Measurements from ENCODE around the gene WDR31.
"Not testable (repeated sequence)": the region's sequence is repeated elsewhere in the genome, so short reads cannot be mapped to it uniquely, and the experiment has no call there.

WDR31 gene

DNA sequence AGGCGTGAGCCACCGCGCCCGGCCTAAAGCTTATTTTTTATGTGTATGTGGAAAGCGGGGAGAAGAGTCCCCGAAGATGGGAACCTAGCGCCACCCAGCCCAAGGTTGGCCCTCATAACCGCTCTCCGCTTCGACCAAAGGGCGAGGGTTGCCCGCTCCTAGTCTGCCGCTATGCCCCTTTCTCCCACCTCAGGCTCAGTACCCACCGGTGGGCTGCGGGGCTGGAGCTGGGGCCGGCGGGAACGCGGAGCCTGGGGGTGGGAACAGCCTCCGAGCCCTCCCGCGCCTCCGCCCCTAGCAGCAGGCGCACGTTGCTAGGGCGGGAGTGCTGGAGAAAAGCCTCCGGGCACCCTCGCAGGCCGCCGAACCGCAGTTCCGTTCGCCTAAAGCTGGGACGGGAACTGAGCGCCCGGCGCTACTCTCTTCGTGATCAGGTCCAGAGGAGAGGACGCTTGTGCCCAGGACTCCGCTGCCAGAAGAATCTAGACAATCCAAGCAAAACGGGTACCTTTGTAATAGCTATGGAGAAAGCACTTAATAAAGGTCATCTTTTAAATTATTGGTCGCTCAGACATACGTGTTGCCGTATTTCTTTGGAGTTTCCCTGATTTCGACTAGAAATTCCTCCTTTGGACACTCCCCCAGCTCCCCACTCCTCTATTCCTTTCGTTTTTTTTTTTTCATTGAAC, at the start of gene WDR31:
Gene WDR31 (minus strand): TSS at position 265 of the 689 bp plus-strand sequence. CDS start 8,253 bp downstream, outside the sequence.
- DNase-seq = peak; percentile 24 to 84

DNA sequence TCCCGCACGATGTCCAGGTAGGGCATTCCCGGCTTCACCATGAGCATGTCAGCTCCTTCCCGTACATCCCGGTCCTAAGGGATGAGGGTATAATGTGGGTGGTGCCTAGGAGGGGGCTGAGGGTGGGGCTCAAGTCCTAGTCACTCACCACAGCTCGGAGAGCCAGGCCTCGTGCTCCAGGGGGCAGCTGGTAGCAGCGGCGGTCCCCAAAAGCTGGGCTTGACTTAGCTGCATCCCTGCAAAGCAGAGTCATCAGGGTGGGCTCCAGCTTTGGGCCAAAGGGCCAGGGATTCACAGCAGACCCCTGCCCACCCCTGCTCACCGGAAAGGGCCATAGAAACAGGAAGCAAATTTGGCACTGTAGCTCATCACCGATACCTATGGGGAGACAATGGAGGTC, 49.4 kb upstream of the WDR31 start:
- DNase-seq = no peak

DNA sequence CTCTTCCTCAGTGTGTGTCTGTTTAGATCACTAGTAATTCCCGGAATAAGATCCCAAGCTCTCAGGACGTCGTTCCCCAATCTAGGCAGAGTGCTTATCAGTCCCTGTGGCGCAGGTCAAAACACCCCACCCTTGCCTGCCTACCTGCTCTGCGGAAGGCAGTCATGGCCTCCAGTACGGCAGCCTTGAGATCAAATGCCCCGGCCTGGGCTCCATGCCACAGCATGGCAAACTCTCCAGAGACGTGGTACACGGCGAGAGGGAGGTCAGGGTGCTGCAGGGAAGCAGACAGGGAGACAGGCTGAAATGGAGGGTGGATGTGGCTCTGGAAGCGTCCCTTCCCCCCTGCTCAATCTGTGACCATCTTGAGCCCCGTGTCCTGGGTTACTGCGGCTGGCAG, 48.8 kb upstream of the WDR31 start:
- no peak for DNase-seq

DNA sequence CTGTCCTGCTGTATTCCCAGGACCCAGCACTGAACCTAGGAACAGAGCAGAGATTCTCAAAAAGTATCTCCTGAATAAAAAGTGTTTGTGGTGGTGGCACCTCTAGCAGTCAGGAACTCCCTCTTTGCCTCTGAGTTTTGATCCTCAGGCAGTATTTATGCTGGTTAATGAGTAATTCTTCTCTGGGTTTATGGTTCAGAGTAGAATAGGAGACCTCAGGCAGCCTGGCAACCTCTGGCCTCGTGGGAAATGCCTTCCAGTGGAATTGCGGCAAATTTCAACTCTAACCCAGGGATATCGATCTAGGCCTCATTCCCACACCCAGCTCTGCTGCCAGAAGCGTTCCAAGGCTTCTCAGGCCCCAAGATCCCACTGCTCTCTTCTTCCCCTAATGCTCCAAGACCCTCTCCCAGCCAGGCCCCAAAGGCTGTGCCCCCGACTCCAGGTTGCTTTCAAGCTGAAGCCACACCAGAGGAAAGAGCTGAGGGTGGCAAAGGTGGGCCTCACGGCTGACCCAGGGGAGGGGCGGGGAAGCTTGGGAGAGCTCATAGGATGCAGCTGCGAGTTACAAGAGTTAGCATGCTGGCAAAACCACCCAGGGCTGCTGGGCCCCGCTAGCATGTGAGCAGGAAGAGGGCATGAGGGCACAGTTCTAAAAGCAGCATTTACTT, 47.6 kb upstream of the WDR31 start:
- DNase-seq = no peak

DNA sequence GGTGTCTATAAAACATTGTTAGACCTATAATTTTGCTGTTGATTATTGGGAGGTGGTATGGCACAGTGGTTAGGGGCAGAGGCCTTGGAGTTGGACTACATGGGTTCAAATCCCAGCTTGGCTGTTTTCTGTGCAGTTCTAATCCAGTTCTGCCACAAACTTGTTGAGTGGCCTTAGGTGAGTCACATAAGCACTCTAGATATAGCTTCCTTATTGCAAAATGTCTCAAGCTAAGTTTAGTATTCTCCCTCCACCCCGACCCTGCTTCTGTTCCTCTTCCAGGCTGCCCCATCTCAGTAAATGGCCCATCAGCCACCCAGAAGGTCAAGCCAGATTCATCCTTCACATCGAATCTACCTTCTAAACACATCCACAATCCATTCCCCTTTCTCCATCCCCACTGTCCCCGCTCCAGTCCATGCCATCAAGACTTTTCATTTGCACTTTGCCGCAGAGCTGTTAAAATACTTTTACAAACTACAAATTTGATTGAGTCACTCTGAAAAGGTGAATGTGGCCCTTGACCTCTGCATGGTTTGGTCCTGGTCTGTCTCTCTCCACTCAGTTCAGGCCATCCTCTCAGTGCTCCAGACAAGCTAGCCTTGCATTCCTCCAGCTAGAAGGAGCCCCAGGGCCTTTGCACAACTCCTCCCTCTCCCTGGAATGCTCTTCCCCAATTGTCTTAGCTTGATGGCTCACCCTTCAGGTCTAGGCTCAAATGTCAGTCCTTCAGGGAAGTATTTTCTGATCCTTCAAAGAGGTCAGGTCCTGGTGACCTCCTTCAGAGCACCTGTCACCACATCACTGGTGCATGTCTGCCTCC, 46.7 kb upstream of the WDR31 start:
- no peak for DNase-seq

DNA sequence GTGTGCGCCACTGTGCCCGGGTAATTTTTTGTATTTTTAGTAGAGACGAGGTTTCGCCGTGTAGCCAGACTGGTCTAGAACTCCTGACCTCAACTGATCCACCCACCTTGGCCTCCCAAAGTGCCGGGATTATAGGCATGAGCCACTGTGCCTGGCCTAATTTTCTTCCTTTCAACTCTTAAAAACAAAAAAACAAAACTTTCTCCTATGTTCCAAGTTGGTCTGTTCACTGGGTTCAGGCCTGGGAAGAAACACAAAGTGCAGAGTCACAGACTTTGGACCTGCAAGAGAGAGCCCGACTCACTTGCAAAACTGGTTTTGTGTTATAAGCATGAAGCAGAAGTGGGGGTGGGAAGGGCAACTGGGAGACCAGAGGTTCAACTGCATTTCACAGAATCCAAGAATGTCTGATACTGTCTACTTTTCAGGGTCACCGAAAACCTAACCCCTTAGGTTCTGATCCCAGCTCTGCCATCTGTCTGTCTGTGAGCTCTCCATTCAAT, 41.9 kb upstream of the WDR31 start:
- no peak for DNase-seq

DNA sequence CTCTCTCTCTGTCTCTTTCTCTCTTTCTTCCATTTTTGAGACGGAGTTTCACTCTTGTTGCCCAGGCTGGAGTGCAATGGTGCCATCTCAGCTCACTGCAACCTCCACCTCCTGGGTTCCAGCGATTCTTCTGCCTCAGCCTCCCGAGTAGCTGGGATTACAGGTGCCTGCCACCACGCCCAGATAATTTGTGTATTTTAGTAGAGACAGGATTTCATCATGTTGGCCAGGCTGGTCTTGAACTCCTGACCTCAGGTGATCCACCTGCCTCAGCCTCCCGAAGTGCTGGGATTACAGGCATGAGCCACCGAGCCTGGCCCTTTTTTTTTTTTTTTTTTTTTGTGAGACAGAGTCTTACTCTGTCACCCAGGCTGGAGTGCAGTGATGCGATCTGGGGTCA, 41.4 kb upstream of the WDR31 start:
- DNase-seq = not testable (repeated sequence)

DNA sequence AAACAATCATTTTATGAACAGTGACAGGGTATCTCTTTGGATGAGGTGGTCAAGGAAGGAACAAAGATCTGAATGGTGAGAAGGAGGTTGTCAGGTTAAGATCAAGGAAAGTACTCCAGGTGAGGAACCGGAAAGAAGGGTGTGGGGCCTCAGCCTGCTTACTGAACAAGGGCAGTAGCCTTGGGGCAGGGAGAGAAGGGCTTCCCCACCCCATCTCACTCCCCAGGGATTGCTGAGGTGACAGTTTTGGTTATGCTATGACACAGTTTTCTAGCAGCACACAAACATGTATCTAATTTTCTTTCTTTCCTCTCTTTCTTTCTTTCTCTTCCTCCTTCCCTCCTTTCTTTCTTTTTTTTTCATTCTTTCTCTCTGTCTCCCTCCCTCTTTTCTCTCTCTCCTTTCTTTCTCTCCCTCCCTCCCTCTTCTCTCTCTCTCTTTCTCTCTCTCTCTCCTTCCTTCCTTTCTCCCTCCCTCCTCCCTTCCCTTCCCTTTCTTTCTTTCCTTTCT, 40.8 kb upstream of the WDR31 start:
- DNase-seq = no peak

DNA sequence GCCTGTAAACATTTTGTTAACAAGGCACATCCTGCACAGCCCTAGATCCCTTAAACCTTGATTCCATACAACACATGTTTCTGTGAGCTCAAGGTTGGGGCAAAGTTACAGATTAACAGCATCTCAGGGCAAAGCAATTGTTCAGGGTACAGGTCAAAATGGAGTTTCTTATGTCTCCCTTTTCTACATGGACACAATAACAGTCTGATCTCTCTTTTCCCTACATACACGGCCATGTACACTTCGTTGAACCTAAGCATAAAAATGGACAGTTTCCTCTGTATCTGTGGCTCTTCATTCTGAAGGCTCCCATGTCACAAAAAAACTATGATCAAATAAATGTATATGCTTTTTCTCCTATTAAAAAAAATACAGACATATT, 39.7 kb upstream of the WDR31 start:
- DNase-seq = not testable (repeated sequence)

DNA sequence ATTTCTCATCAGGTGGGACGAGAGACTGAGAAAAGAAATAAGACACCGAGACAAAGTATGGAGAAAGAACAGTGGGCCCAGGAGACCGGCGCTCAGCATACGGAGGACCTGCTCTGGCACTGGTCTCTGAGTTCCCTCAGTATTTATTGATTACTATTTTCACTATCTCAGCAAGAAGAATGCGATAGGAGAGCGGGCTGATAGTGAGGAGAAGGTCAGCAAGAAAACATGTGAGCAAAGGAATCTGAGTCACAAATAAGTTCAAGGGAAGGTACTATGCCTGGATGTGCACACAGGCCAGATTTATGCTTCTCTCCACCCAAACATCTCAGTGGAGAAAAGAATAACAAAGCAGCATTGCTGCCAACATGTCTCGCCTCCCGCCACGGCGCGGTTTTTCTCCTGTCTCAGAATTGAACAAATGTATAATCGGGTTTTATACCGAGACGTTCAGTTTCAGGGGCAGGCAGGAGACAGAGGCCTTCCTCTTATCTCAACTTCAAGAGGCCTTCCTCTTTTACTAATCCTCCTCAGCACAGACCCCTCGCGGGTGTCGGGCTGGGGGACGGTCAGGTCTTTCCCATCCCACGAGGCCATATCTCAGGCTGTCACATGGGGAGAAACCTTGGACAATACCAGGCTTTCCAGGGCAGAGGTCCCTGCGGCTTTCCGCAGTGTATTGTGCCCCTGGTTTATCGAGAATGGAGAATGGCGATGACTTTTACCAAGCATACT, 39.2 kb upstream of the WDR31 start:
- not testable (repeated sequence) for DNase-seq

DNA sequence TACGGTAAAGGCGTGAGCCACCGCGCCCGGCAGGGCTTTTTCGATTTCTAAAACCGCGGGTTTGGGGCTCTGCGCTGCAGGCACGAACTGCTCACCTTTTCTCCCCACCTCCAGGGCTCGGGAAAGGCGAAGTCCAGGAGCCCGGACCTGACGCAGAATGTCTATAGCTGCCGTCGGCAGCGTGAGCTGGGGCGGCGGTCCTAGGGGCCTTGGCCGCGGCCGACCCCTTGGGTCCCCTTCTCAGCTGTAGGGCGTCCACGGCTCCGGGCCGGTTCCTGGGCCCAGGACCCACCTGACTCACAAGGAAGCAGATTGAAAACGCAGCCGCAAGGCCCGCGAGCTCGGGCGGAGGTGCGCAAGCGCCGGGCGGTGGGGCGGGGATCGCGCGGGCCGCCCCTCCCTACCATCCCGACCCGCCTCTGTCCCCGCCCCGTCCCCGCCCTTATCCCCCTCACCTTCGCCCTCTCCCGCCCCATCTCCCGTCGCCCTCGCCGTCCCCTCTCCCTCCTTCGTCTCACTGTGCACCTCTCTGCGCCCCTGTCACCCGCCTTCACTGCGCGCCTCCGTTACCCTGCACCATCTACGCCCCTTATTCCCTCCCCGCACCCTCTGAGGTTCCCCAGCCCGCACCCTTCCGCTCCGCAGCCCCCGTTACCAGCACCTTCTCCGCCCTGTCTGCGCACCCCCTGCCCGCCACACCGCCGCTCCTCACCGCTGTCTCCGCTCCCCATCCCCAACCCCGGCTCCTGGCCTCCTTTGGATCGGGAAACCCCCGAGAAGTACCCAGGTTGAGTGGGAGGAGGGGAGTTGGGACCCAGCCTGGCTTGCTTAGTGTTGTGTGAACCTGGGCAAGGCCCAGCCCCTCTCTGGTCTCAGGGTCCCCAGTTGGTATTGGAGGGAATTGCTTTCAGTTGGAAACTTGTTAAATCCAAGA, 36.8 kb upstream of the WDR31 start, which contains the start of gene HDHD3:
Gene HDHD3 (minus strand): TSS at position 353 of the 934 bp plus-strand sequence. CDS start 2,632 bp downstream, outside the sequence.
- DNase-seq = peak; percentile 49 to 73

DNA sequence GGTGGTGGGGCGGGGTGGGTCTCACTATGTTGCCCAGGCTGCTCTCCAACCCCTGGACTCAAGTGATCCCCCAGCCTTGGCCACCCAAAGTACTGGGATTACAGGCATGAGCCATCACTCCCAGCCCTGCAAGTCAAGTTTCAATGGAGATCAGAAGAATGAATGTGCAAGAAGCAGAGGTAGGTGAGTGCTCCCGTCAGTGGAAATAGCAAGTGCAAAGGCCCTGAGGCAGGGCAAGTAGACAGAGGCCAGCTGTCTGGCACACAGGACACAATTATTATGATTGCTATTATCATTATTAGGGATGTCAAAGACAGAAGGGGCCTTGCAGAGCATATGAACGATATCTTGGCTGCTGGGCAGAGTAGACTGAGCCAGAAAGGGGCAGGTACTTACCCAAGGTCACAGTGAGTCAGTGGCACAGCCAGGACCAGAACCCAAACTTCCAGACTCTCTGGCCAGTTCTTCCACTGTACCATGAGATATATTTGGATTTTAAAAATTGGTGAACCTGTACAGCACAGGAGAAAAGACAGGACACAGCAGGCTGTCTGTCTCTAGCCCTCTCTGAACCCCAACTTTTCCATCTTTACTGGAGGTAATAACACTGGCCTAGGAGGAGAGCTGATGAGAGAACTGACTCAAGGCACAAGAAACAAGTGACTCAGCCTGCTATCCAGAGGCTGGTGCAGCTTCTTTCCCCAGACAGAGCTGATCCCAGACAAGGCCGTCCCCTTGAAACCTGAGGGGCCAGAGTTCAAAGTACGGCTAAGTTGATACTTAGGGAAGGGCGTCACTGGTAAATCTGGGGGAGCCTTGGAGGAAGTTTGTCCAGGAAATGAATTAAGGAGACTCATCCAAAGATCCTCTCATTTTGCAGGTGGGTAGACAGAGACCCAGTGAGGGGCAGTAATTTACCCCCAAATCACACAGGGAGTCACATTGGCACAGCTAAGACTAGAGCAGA, 35.3 kb upstream of the WDR31 start:
- no peak for DNase-seq

DNA sequence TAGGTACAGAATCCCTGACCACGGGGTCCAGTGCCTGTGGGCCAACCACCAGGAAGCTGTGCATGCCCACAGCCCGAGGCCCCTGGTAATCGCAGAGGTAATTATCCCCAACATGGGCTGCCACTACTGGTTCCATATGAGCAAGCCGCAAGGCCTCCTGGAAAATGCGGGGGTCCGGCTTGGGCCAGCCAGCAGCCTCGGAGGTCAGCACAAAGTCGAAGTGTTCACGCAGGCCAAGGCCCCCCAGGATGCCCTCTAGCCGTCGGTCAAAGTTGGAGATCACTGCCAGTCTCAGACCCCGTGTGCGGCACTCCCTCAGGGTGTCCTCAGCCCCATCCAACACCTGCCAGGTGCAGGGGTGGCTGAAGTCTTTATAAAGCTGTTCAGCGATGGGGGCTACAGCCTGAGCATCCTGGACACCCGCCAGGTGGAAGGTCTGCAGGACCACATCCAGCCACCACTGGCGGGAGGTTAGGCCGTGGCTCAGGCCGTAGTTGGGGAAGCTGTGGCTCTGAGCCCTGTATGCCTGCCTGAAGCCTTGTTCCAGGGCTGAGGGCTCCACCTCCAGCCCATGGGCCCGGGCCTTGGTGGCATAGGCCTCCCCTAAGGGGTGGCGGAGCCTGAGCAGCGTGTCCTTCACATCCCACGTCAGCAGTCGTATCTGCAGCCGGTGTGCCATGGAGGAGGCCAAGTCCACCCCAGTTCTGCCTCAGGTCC, 33.8 kb upstream of the WDR31 start:
- no peak for DNase-seq

DNA sequence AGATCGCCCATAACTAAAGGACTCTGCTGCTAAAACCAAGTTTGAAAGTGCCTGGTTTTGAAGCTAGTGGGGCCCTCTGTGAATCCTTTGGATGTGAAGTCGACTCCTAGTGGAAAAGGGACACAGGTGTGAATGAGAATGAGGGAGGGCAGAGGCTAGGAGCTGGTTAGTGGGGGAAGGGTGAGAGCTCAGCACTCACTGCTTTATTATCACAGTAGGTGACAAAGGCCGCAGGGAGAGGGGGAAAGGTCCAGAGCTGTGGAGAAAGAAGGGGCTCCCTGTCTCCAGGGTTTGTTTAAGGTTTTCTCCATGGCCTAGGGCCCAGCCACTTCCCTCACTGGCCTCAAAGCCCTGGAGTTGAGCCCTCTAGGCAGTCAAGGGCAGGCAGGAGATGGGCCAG, 33.2 kb upstream of the WDR31 start:
- no peak for DNase-seq

DNA sequence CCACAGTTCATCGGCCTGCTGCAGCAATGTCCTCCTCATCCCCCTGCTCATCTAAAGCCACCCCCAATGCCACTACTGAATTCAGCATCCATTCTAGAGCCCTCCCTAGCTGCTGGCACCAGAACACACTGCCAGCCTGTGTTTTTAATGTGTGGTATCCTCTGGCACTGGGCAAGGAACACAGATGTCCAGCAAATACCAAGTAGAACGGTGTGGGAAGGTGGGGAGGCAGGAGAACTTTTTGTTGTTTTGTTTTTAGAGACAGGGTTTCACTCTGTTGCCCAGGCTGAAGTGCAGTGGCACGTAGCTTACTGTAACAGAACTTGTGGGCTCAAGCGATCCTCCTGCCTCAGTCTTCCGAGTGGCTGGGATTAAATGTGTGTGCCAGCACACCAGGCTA, 32.0 kb upstream of the WDR31 start:
- DNase-seq = no peak

DNA sequence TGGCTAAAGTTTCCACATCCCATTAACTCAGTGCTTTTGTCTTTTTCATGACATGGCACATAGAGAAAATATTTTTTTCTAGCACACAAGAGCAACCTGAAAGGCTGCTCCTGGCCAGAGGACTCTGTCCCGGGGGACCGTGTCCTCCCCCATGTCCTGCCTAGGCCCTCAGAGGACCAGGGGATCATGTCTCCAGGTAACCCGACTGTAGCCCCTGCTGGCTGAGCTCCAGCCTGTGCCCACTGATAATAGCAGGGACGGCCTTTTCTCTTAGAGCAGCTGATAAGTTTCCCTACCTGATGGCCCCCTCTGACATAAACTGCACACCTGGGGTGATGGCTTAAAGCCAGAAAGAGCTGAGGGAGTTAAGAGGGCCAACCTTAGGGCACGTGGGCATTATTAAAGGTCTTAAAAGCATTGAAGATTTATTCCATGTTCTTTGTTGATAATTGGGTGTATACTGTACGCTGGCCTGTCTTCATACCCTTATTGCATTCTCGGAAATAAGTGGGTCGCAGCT, 30.8 kb upstream of the WDR31 start:
- DNase-seq = no peak

DNA sequence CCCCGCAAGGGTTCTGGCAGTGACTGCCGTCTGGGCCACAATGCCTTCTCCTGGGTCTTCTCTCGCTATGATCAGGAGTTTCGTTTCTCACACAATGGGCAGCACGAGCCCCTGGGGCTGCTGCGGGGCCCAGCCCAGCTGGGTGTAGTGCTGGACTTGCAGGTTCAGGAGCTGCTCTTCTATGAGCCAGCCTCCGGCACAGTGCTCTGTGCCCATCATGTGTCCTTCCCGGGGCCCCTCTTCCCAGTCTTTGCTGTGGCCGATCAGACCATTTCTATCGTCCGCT, 29.7 kb upstream of the WDR31 start:
- DNase-seq = no peak

DNA sequence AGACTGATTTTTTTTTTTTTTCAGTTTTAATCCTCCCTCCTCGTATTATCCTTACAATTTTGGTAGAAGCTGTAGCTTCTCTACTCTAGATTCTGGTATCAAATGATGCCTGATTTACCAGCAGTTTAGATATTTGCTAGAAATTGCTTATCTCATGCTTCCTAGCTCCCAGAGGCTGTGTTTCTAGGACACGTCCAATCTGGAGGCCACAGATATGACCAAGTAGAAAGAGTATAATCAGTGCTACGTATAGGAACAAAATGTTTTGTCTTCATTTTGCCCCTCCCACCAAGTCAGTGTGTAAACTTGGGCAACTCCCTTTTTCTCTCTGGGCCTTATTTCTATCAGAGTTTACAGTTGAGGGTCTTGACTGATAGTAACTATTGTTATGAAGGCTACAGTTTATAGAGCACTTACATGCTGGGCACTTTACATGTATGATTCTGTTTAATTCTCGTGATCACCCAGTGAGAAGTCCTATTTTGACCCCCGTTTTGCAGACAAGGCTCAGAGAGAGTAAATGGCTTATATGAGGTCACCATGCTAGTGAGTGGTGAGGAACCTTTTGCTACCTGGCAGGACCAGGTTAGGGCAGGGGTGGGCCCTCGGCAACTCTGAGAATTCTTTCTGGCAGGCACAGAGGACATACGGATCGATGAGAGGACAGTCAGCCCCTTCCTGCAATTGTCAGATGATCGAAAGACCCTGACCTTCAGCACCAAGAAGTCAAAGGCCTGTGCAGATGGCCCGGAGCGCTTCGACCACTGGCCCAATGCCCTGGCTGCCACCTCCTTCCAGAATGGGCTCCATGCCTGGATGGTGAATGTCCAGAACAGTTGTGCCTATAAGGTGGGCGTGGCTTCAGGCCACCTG, 29.1 kb upstream of the WDR31 start:
- DNase-seq = no peak

All from SW 1271 (cell line).